HG03558 (cell line): Measurements from ENCODE around the gene BAIAP2L1.
"Not testable (repeated sequence)": the region's sequence is repeated elsewhere in the genome, so short reads cannot be mapped to it uniquely, and the experiment has no call there.

Experiments used
- ATAC-seq: cut with Tn5 transposase; IDR thresholded peaks from one replicate; pipeline ENCODE4 v1.9.1; 2021; ENCODE audit warnings: moderate number of reproducible peaks; ENCODE audit not compliant: unreplicated experiment; ENCODE audit errors: extremely low read depth

Gene BAIAP2L1

GRCh38 chr7:98399890-98400541, 874 bp downstream of the BAIAP2L1 start:
- ATAC-seq: no peak

GRCh38 chr7:98399462-98399861, 1.4 kb downstream of the BAIAP2L1 start:
- no peak for ATAC-seq

GRCh38 chr7:98398567-98399372, 2.1 kb downstream of the BAIAP2L1 start:
- no peak for ATAC-seq

GRCh38 chr7:98396768-98397167, 4.1 kb downstream of the BAIAP2L1 start:
- no peak for ATAC-seq

GRCh38 chr7:98395951-98396350, 4.9 kb downstream of the BAIAP2L1 start:
- no peak for ATAC-seq

GRCh38 chr7:98395481-98395880, 5.4 kb downstream of the BAIAP2L1 start:
- no peak for ATAC-seq

- ATAC-seq: no peak
Observed at GRCh38 chr7:98394377-98394836, 6.5 kb downstream of the BAIAP2L1 start.

GRCh38 chr7:98387544-98388226, 13.2 kb downstream of the BAIAP2L1 start:
- ATAC-seq: no peak

GRCh38 chr7:98387131-98387530, 13.8 kb downstream of the BAIAP2L1 start:
- ATAC-seq: no peak

- not testable (repeated sequence) for ATAC-seq
Observed at GRCh38 chr7:98385532-98385931, 15.4 kb downstream of the BAIAP2L1 start.

- no peak for ATAC-seq
Observed at GRCh38 chr7:98378210-98378819, 22.6 kb downstream of the BAIAP2L1 start.

GRCh38 chr7:98376711-98377110, 24.2 kb downstream of the BAIAP2L1 start:
- ATAC-seq: no peak

GRCh38 chr7:98375664-98376063, 25.2 kb downstream of the BAIAP2L1 start:
- no peak for ATAC-seq

- ATAC-seq: no peak
Observed at GRCh38 chr7:98374285-98374680, 26.6 kb downstream of the BAIAP2L1 start.

GRCh38 chr7:98372993-98373392, 27.9 kb downstream of the BAIAP2L1 start:
- ATAC-seq: no peak

- ATAC-seq: no peak
Observed at GRCh38 chr7:98369726-98370125, 31.2 kb downstream of the BAIAP2L1 start.

- ATAC-seq: no peak
Observed at GRCh38 chr7:98368716-98369115, 32.2 kb downstream of the BAIAP2L1 start.

- no peak for ATAC-seq
Observed at GRCh38 chr7:98366562-98366938, 34.3 kb downstream of the BAIAP2L1 start.

- ATAC-seq: no peak
Observed at GRCh38 chr7:98365863-98366561, 34.9 kb downstream of the BAIAP2L1 start.

GRCh38 chr7:98364220-98364619, 36.7 kb downstream of the BAIAP2L1 start:
- ATAC-seq: no peak
